Small intestine (tissue), 7 donors: Measurements from ENCODE around the gene ADAMTSL1. TPM values are rescaled to one million over a fixed set of nuclear protein-coding genes. Genes with fewer than 3 reads are reported as not detected.

Experiments
- DNase-seq, 2 donors: peaks; one replicate each; pipeline versions ENCODE4 v3.0.0 to v3.0.0-alpha.2; 2013
- FAIRE-seq: peaks from 2 replicates; lab custom pipeline; 2012; peaks lifted over from hg19 to GRCh38; lab: Jason Lieb, UNC
- H3K27ac ChIP-seq, 3 donors: one replicate each; pipeline ENCODE4 v1.5.1; 2013; ENCODE audit warnings: low read length in 2 of 3, mild to moderate bottlenecking in 2 of 3, control low read depth in 1 of 3, inconsistent platforms in 1 of 3, low read depth in 1 of 3, moderate library complexity in 1 of 3
- H3K27me3 ChIP-seq, 3 donors: one replicate each; pipeline ENCODE4 v1.6.1; 2013; ENCODE audit warnings: low read length in 3 of 3, inconsistent platforms in 1 of 3; ENCODE audit not compliant: control insufficient read depth in 3 of 3, insufficient read depth in 3 of 3
- H3K36me3 ChIP-seq, 3 donors: one replicate each; pipeline ENCODE4 v1.6.1; 2013; ENCODE audit warnings: low read length in 3 of 3, inconsistent platforms in 1 of 3, low read depth in 1 of 3, mild to moderate bottlenecking in 1 of 3, moderate library complexity in 1 of 3; ENCODE audit not compliant: control insufficient read depth in 3 of 3, insufficient read depth in 2 of 3
- H3K4me1 ChIP-seq, 3 donors: one replicate each; pipeline ENCODE4 v1.6.1; 2013; ENCODE audit warnings: low read length in 2 of 3, inconsistent platforms in 1 of 3, low read depth in 1 of 3, mild to moderate bottlenecking in 1 of 3, moderate library complexity in 1 of 3; ENCODE audit not compliant: control insufficient read depth in 3 of 3, insufficient read depth in 2 of 3
- H3K4me3 ChIP-seq, 3 donors: one replicate each; pipeline ENCODE4 v1.5.1; 2013; ENCODE audit warnings: low read length in 3 of 3, control low read depth in 1 of 3, inconsistent platforms in 1 of 3, low read depth in 1 of 3, mild to moderate bottlenecking in 1 of 3, moderate library complexity in 1 of 3
- H3K9me3 ChIP-seq, 2 donors: one replicate each; pipeline ENCODE4 v1.6.1; 2013; ENCODE audit warnings: low read depth in 1 of 2, low read length in 1 of 2; ENCODE audit not compliant: control insufficient read depth in 2 of 2, insufficient read depth in 1 of 2
- WGBS, 3 donors: extraction: QIAGEN DNeasy Blood & Tissue Kit; methylation state at CpG; one replicate each; pipeline ENCODE4 v1.1.7; 2013; 5-methylcytosine and 5-hydroxymethylcytosine counted together
- polyA plus RNA-seq, 4 donors: library from polyadenylated mRNA; stranded (reverse) in 3 of 4; unstranded in 1 of 4; fragments of 200-250 nt in 3 of 4; fragments of 120-200 nt in 1 of 4; gene quantifications; one replicate each; pipeline versions ENCODE4 v1.2.1 to v1.2.3, GENCODE V29; 2013
- donor health status: healthy with polysubstance abuse.
- donor health status: control.
- donor health status: control.
- donor health status: Bipolar disorder and iron deficiency.
- donor health status: healthy.

Gene ADAMTSL1
- polyA plus RNA-seq, 4 donors = 0.97 to 1.6 TPM; not detected in 2

- Histone ChIP-seq H3K27ac (no peak overlapping the region), H3K27me3 (no peaks in the 10 kb centered on the region), H3K4me3 (no peak overlapping the region), H3K4me1 (no peaks in the 10 kb centered on the region), H3K36me3 (no peaks in the 10 kb centered on the region), H3K9me3 (no peaks in the 10 kb centered on the region)
- FAIRE-seq = no peak
- DNase-seq = no peak
- WGBS, 3 donors = 75 to 79% (median 79%) methylated on average over 5 of the region's 5 CpGs
These were observed 22.5 kb downstream of the ADAMTSL1 start for GRCh38 chr9:18496256-18497000.

GRCh38 chr9:18499062-18499461 lies 25.1 kb downstream of the ADAMTSL1 start:
- no peak for FAIRE-seq
- no peak for DNase-seq
- H3K36me3 ChIP-seq = no peaks in the 10 kb centered on the region
- H3K4me3 ChIP-seq = no peak overlapping the region
- no peaks in the 10 kb centered on the region for H3K4me1 ChIP-seq
- H3K9me3 ChIP-seq = no peaks in the 10 kb centered on the region
- no peak overlapping the region for H3K27ac ChIP-seq
- H3K27me3 ChIP-seq = no peaks in the 10 kb centered on the region
- 50 to 80% (median 78%) methylated on average over 3 of the region's 3 CpGs for WGBS, 3 donors

GRCh38 chr9:18499980-18500379 lies 26.0 kb downstream of the ADAMTSL1 start:
- H3K9me3 ChIP-seq = no peaks in the 10 kb centered on the region
- no peak for FAIRE-seq
- H3K4me3 ChIP-seq = no peak overlapping the region
- H3K4me1 ChIP-seq = no peaks in the 10 kb centered on the region
- no peak for DNase-seq
- H3K27ac ChIP-seq = no peak overlapping the region
- H3K36me3 ChIP-seq = no peaks in the 10 kb centered on the region
- WGBS, 3 donors = 11 to 30% (median 13%) methylated on average over 1 of the region's 1 CpG
- H3K27me3 ChIP-seq = no peaks in the 10 kb centered on the region

- DNase-seq = no peak
- FAIRE-seq = no peak
- Histone ChIP-seq H3K4me1 (no peaks in the 10 kb centered on the region), H3K27ac (no peak overlapping the region), H3K4me3 (no peak overlapping the region), H3K9me3 (no peaks in the 10 kb centered on the region), H3K36me3 (no peaks in the 10 kb centered on the region), H3K27me3 (no peaks in the 10 kb centered on the region)
- 81 to 91% (median 82%) methylated on average over 1 of the region's 1 CpG for WGBS, 3 donors
These were observed 26.5 kb downstream of the ADAMTSL1 start for GRCh38 chr9:18500451-18500850.

- 60 to 73% (median 63%) methylated on average over 5 of the region's 5 CpGs for WGBS, 3 donors
- H3K27me3 ChIP-seq = no peaks in the 10 kb centered on the region
- FAIRE-seq (no peak), DNase-seq (no peak)
- H3K27ac ChIP-seq = no peak overlapping the region
- H3K4me3 ChIP-seq = no peak overlapping the region
- H3K36me3 ChIP-seq = no peaks in the 10 kb centered on the region
- H3K4me1 ChIP-seq = no peaks in the 10 kb centered on the region
- H3K9me3 ChIP-seq = no peaks in the 10 kb centered on the region
These were observed 28.0 kb downstream of the ADAMTSL1 start for GRCh38 chr9:18501949-18502348.

GRCh38 chr9:18502546-18502945 lies 28.6 kb downstream of the ADAMTSL1 start:
- H3K4me1 ChIP-seq = no peaks in the 10 kb centered on the region
- H3K36me3 ChIP-seq = no peaks in the 10 kb centered on the region
- no peak overlapping the region for H3K27ac ChIP-seq
- no peak overlapping the region for H3K4me3 ChIP-seq
- DNase-seq (no peak), FAIRE-seq (no peak)
- H3K27me3 ChIP-seq = no peaks in the 10 kb centered on the region
- 64 to 68% (median 65%) methylated on average over 3 of the region's 3 CpGs for WGBS, 3 donors
- H3K9me3 ChIP-seq = no peaks in the 10 kb centered on the region

- no peaks in the 10 kb centered on the region for H3K36me3 ChIP-seq
- whole genome bisulfite sequencing, 3 donors = 80 to 86% (median 84%) methylated on average over 14 of the region's 14 CpGs
- FAIRE-seq (no peak), DNase-seq (no peak)
- no peaks in the 10 kb centered on the region for H3K27me3 ChIP-seq
- H3K27ac ChIP-seq = no peak overlapping the region
- H3K4me1 ChIP-seq = no peaks in the 10 kb centered on the region
- no peak overlapping the region for H3K4me3 ChIP-seq
- H3K9me3 ChIP-seq = peaks cover 0 to 4% of the 10 kb centered on the region in 2 donors
These were observed 30.8 kb downstream of the ADAMTSL1 start for GRCh38 chr9:18504707-18505106.

- 82 to 88% (median 87%) methylated on average over 1 of the region's 1 CpG for WGBS, 3 donors
- Histone ChIP-seq H3K36me3 (no peaks in the 10 kb centered on the region), H3K4me3 (no peak overlapping the region), H3K27ac (no peak overlapping the region), H3K4me1 (no peaks in the 10 kb centered on the region), H3K9me3 (peaks cover 0 to 4% of the 10 kb centered on the region in 2 donors), H3K27me3 (no peaks in the 10 kb centered on the region)
- FAIRE-seq (no peak), DNase-seq (no peak)
These were observed 33.2 kb downstream of the ADAMTSL1 start for GRCh38 chr9:18507151-18507550.

- DNase-seq (no peak), FAIRE-seq (no peak)
- H3K36me3 ChIP-seq = no peaks in the 10 kb centered on the region
- no peaks in the 10 kb centered on the region for H3K4me1 ChIP-seq
- no peaks in the 10 kb centered on the region for H3K27me3 ChIP-seq
- no peaks in the 10 kb centered on the region for H3K9me3 ChIP-seq
- H3K27ac ChIP-seq = no peak overlapping the region
- H3K4me3 ChIP-seq = no peak overlapping the region
These were observed 42.6 kb downstream of the ADAMTSL1 start for GRCh38 chr9:18516514-18516913.
